Endothelial cell (in vitro differentiated cells): ENCODE results near the gene VLDLR. TPM values are rescaled to one million over a fixed set of nuclear protein-coding genes. Genes with fewer than 3 reads are reported as not detected.

Experiments used
- DNase-seq: peaks from one replicate; pipeline ENCODE4 v3.0.0; 2021; ENCODE audit warnings: low spot score
- H3K27ac Mint-ChIP-seq: one replicate; pipeline ENCODE4 v1.8.0; 2021; ENCODE audit warnings: mixed read lengths, inconsistent platforms; ENCODE audit not compliant: unreplicated experiment
- H3K27me3 Mint-ChIP-seq: one replicate; pipeline ENCODE4 v1.8.0; 2021; ENCODE audit warnings: mild to moderate bottlenecking, moderate library complexity, mixed read lengths, inconsistent platforms; ENCODE audit not compliant: unreplicated experiment
- H3K36me3 Mint-ChIP-seq: one replicate; pipeline ENCODE4 v1.8.0; 2021; ENCODE audit warnings: mild to moderate bottlenecking, low read depth, mixed read lengths, inconsistent platforms; ENCODE audit not compliant: unreplicated experiment
- H3K4me1 Mint-ChIP-seq: one replicate; pipeline ENCODE4 v1.8.0; 2021; ENCODE audit warnings: mild to moderate bottlenecking, mixed read lengths, inconsistent platforms; ENCODE audit not compliant: unreplicated experiment
- H3K4me3 Mint-ChIP-seq: one replicate; pipeline ENCODE4 v1.8.0; 2021; ENCODE audit warnings: mild to moderate bottlenecking, mixed read lengths, inconsistent platforms; ENCODE audit not compliant: unreplicated experiment
- H3K9me3 Mint-ChIP-seq: one replicate; pipeline ENCODE4 v1.8.0; 2021; ENCODE audit warnings: mixed read lengths, inconsistent platforms; ENCODE audit not compliant: unreplicated experiment
- CTCF ChIP-seq: fragments of 200-600 bp; sonication (generic); IDR thresholded peaks from one replicate; pipeline ENCODE4 v1.5.0; 2021; ENCODE audit warnings: antibody characterized with exemption; ENCODE audit not compliant: unreplicated experiment
- total RNA-seq: library from RNA; stranded (reverse); fragmentation: NEBNext Ultra II Directional; extraction: Animal tissue kit (Norgen Biotek cat#: 25700); gene quantifications from one replicate; pipeline ENCODE4 v1.2.1, GENCODE V29; 2021; ENCODE audit not compliant: unreplicated experiment

Gene VLDLR
- total RNA-seq, 1 donor from 2014 or later = 4.4 TPM

- Mint-ChIP-seq H3K4me3 (no peak overlapping the region), H3K27me3 (no peaks in the 10 kb centered on the region), H3K4me1 (no peaks in the 10 kb centered on the region), H3K27ac (no peak overlapping the region), H3K36me3 (no peaks in the 10 kb centered on the region), H3K9me3 (no peaks in the 10 kb centered on the region)
- DNase-seq = no peak
- TF ChIP-seq CTCF = no peak
Measured at GRCh38 chr9:2610985-2611384, 10.6 kb upstream of the VLDLR start.

GRCh38 chr9:2611961-2612360 is 9.6 kb upstream of the VLDLR start:
- DNase-seq = no peak
- Mint-ChIP-seq H3K9me3 (no peaks in the 10 kb centered on the region), H3K27me3 (no peaks in the 10 kb centered on the region), H3K4me1 (no peaks in the 10 kb centered on the region), H3K27ac (no peak overlapping the region), H3K36me3 (no peaks in the 10 kb centered on the region), H3K4me3 (no peak overlapping the region)
- no peak for TF ChIP-seq CTCF

GRCh38 chr9:2613730-2614271 is 7.8 kb upstream of the VLDLR start:
- H3K4me3 Mint-ChIP-seq = no peak overlapping the region
- no peaks in the 10 kb centered on the region for H3K4me1 Mint-ChIP-seq
- no peak for DNase-seq
- no peak for TF ChIP-seq CTCF
- no peaks in the 10 kb centered on the region for H3K9me3 Mint-ChIP-seq
- H3K36me3 Mint-ChIP-seq = no peaks in the 10 kb centered on the region
- H3K27ac Mint-ChIP-seq = no peak overlapping the region
- peaks cover 2% of the 10 kb centered on the region for H3K27me3 Mint-ChIP-seq

GRCh38 chr9:2615497-2615896 is 6.1 kb upstream of the VLDLR start:
- Mint-ChIP-seq H3K36me3 (no peaks in the 10 kb centered on the region), H3K9me3 (no peaks in the 10 kb centered on the region), H3K27ac (no peak overlapping the region), H3K4me1 (no peaks in the 10 kb centered on the region), H3K4me3 (no peak overlapping the region), H3K27me3 (peaks cover 4% of the 10 kb centered on the region)
- no peak for TF ChIP-seq CTCF
- DNase-seq = no peak

- Mint-ChIP-seq H3K36me3 (no peaks in the 10 kb centered on the region), H3K9me3 (no peaks in the 10 kb centered on the region), H3K4me3 (no peak overlapping the region), H3K27me3 (peaks cover 7% of the 10 kb centered on the region), H3K27ac (no peak overlapping the region), H3K4me1 (peaks cover 4% of the 10 kb centered on the region)
- no peak for TF ChIP-seq CTCF
- DNase-seq = no peak
Measured at GRCh38 chr9:2616692-2617377, 4.8 kb upstream of the VLDLR start.
